ENCODE results near the gene CLEC16A.

DNA sequence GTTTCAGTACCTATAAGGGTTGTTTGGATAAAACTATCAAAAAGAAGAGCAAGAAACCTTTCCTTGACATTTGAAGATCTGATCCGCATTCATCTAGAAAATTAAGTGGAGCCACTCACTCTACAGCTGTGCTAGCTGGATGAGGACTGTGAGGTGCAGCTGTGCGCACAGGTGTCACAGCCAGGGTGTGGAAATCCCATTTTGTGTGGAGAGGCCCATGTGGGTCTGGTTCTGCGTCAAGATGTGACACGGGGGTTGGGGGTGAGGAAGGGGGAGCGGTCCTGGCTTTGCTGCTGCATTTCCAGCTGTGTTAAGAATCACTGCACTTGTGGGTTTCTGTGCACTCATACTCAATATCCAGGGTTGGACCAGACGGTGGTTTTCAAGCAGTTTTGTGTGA lies 70.7 kb downstream of the CLEC16A start:
- TF ChIP-seq CTCF (IDR thresholded peaks at IDR 0.05; ENCODE audit: insufficient read depth, low read length) (no peak), POLR2AphosphoS5 (IDR thresholded peaks at IDR 0.05; ENCODE audit: low read depth) (no peak), GABPA (IDR thresholded peaks at IDR 0.05; ENCODE audit: low read depth) (no peak)

All from HL-60 (cell line).